Spleen (tissue), 7 donors: ENCODE measurements around the gene ROBO1.

ENCODE experiments used
- POLR2AphosphoS5 ChIP-seq, 3 donors: sonication (generic); formaldehyde crosslinking; IDR thresholded peaks; one replicate each; pipeline ENCODE4 v1.5.1; 2017; ENCODE audit warnings: antibody characterized with exemption in 3 of 3
- TF ChIP-seq, protein P1 (sequence below), 11 experiments: fragments of 200-600 bp in 7 of 11; fragments of 450-650 bp in 4 of 11; sonication (generic) in 4 of 11; IDR thresholded peaks in 8 of 11; conservative IDR thresholded peaks in 3 of 11; 1 replicate in 7 of 11; 2 replicates in 4 of 11; pipeline versions ENCODE4 v1.4.0 to v1.8.0; 2016 to 2021; ENCODE audit warnings: antibody characterized with exemption in 11 of 11, inconsistent platforms in 4 of 11, mild to moderate bottlenecking in 1 of 11
- donor health status: DM: no; HTN: no; CAD: no; lungs with moderate emphysema.
- donor health status: DM: no; HTN: no; CAD: no.
- donor health status: DM: no; HTN: no; CAD: no.

DNA sequence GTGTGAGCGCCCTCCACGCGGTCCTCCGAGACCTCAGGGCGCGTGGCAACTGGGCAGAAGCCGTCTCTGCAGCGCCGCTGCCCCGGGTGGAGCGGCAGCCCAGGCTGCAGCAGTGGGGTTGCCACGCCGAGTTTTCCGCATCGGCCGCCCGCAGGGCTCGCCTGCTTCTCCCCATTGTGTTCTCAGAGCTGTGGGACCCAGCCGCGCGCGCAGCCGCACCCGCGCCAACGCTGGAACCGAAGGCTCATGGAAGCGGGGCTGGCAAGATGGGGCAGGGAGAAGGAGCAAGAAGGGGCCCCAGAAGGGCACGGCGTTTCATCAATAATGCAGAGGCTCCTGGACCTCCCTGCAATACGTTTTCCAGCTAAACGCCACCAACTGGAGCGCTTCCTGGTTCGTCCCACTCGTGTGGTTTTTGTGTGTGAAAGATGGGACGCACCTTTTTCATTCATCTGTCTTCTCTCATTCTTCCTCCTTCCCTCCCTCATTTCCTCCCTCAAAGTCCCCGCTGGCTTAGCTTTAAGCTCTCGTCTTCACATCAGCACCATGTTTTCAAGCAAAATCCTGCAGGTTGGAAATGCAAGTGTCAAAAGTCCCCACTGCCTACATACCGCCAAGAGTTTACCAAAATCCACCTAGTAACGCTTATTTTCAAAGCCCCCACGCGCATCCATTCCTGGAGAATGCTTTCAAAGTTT, 1.2 kb downstream of the ROBO1 start:
- TF ChIP-seq, protein P1, sequence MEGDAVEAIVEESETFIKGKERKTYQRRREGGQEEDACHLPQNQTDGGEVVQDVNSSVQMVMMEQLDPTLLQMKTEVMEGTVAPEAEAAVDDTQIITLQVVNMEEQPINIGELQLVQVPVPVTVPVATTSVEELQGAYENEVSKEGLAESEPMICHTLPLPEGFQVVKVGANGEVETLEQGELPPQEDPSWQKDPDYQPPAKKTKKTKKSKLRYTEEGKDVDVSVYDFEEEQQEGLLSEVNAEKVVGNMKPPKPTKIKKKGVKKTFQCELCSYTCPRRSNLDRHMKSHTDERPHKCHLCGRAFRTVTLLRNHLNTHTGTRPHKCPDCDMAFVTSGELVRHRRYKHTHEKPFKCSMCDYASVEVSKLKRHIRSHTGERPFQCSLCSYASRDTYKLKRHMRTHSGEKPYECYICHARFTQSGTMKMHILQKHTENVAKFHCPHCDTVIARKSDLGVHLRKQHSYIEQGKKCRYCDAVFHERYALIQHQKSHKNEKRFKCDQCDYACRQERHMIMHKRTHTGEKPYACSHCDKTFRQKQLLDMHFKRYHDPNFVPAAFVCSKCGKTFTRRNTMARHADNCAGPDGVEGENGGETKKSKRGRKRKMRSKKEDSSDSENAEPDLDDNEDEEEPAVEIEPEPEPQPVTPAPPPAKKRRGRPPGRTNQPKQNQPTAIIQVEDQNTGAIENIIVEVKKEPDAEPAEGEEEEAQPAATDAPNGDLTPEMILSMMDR (IDR thresholded peaks at IDR 0.05 in 8 of 11, conservative IDR thresholded peaks at IDR 0.05 in 3 of 11), result no peak
- TF ChIP-seq POLR2AphosphoS5 (IDR thresholded peaks at IDR 0.05), result no peak
